Gastrocnemius medialis (tissue), 4 donors: ENCODE results near the gene SLC39A11.

ENCODE experiments used
- POLR2A ChIP-seq, 2 donors: fragments of 450-650 bp; IDR thresholded peaks; one replicate each; pipeline ENCODE4 v1.6.1; 2017; ENCODE audit warnings: antibody characterized with exemption in 2 of 2, mild to moderate bottlenecking in 2 of 2, moderate library complexity in 2 of 2
- TF ChIP-seq, protein P1 (sequence below), 5 experiments: fragments of 450-650 bp in 3 of 5; fragments of 200-600 bp in 2 of 5; sonication (generic) in 2 of 5; IDR thresholded peaks in 4 of 5; conservative IDR thresholded peaks in 1 of 5; 1 replicate in 4 of 5; 2 replicates in 1 of 5; pipeline ENCODE4 v1.5.1; 2016 to 2019; ENCODE audit warnings: antibody characterized with exemption in 5 of 5, mild to moderate bottlenecking in 3 of 5, moderate library complexity in 3 of 5

DNA sequence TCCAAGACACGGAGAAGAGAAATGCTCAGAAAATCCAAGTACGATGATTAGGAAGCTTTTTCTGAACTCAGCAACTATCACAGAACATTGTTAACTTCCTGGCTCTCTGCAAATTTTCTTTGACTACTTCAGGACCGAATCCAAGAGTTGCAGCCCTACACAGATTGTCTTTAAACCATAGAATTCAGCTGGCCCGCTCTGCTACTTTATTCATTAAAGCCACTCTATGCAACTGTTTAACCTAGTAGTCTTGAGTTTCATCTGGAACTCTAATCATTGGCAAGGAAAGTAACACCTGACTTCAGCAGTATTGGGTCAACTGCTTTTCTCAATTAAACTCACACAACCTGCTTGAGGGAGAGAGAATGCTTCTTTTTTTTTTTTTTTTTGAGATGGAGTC lies 210.1 kb downstream of the SLC39A11 start:
- TF ChIP-seq, protein P1, sequence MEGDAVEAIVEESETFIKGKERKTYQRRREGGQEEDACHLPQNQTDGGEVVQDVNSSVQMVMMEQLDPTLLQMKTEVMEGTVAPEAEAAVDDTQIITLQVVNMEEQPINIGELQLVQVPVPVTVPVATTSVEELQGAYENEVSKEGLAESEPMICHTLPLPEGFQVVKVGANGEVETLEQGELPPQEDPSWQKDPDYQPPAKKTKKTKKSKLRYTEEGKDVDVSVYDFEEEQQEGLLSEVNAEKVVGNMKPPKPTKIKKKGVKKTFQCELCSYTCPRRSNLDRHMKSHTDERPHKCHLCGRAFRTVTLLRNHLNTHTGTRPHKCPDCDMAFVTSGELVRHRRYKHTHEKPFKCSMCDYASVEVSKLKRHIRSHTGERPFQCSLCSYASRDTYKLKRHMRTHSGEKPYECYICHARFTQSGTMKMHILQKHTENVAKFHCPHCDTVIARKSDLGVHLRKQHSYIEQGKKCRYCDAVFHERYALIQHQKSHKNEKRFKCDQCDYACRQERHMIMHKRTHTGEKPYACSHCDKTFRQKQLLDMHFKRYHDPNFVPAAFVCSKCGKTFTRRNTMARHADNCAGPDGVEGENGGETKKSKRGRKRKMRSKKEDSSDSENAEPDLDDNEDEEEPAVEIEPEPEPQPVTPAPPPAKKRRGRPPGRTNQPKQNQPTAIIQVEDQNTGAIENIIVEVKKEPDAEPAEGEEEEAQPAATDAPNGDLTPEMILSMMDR (IDR thresholded peaks at IDR 0.05 in 4 of 5, conservative IDR thresholded peaks at IDR 0.05 in 1 of 5): no peak
- TF ChIP-seq POLR2A (IDR thresholded peaks at IDR 0.05): no peak
